HepG2 (cell line): ENCODE results near the gene FYB2. TPM values are rescaled to one million over a fixed set of nuclear protein-coding genes. Genes with fewer than 3 reads are reported as not detected.

ENCODE experiments used
- GZF1 ChIP-seq: sonication (generic); formaldehyde crosslinking; IDR thresholded peaks from 2 replicates; pipeline ENCODE4 v1.5.1; 2020; ENCODE audit warnings: mild to moderate bottlenecking, missing genetic modification reagents
- MED13 ChIP-seq: sonication (generic); formaldehyde crosslinking; IDR thresholded peaks from 2 replicates; pipeline ENCODE4 v1.5.0; 2020; ENCODE audit warnings: missing genetic modification reagents
- MEIS2 ChIP-seq: sonication (generic); formaldehyde crosslinking; IDR thresholded peaks from 2 replicates; pipeline ENCODE4 v1.9.0; 2021; ENCODE audit warnings: mild to moderate bottlenecking, missing genetic modification reagents
- POLR2AphosphoS2 ChIP-seq: IDR thresholded peaks from 2 replicates; pipeline ENCODE4 v1.6.1; 2011; ENCODE audit warnings: low read depth, low read length, improper control_type of control experiment
- RBAK ChIP-seq: sonication (generic); formaldehyde crosslinking; IDR thresholded peaks from 2 replicates; pipeline ENCODE4 v1.5.1; 2020; ENCODE audit warnings: mild to moderate bottlenecking, missing genetic modification reagents
- TSC22D2 ChIP-seq: sonication (generic); formaldehyde crosslinking; IDR thresholded peaks from 2 replicates; pipeline ENCODE4 v1.5.1; 2020; ENCODE audit warnings: missing genetic modification reagents, mild to moderate bottlenecking, borderline replicate concordance
- ZFYVE20 ChIP-seq: sonication (generic); formaldehyde crosslinking; IDR thresholded peaks from 2 replicates; pipeline ENCODE4 v1.8.0; 2023; ENCODE audit warnings: low read depth, mild to moderate bottlenecking, moderate library complexity, missing genetic modification reagents, borderline replicate concordance
- ZNF33B ChIP-seq: sonication (generic); formaldehyde crosslinking; IDR thresholded peaks from 2 replicates; pipeline ENCODE4 v1.5.1; 2020; ENCODE audit warnings: mild to moderate bottlenecking, missing genetic modification reagents
- ZNF614 ChIP-seq: IDR thresholded peaks from 2 replicates; pipeline ENCODE4 v1.6.1; 2018; ENCODE audit warnings: missing biosample characterization, missing genetic modification reagents, inconsistent platforms, borderline replicate concordance
- polyA plus RNA-seq, 8 experiments: library from polyadenylated mRNA; depleted of rRNA in 3 of 8; stranded (reverse) in 7 of 8; unstranded in 1 of 8; fragments of >200 nt; fragmentation: Illumina TruSeq in 4 of 8; extraction: Trizol in 4 of 8; gene quantifications; 2 replicates each; pipeline versions ENCODE4 v1.2.1 to v1.2.3, GENCODE V29; 2011 to 2016; ENCODE audit warnings: low read depth in 4 of 8, missing spikeins in 1 of 8, mixed read lengths in 1 of 8; ENCODE audit not compliant: insufficient read depth in 1 of 8
- total RNA-seq, 5 experiments: library from RNA; depleted of rRNA; stranded (reverse); fragments of >200 nt; fragmentation: Illumina TruSeq; extraction: Trizol; gene quantifications; 2 replicates each; pipeline ENCODE4 v1.2.3, GENCODE V29; 2016; ENCODE audit warnings: low read depth in 1 of 5
- TF ChIP-seq, protein P1 (sequence below): sonication (generic); formaldehyde crosslinking; conservative IDR thresholded peaks from 2 replicates; pipeline ENCODE4 v1.4.0; 2020; ENCODE audit warnings: mild to moderate bottlenecking, missing genetic modification reagents, moderate library complexity
- TF ChIP-seq, protein P2 (sequence below): sonication (generic); formaldehyde crosslinking; IDR thresholded peaks from 2 replicates; pipeline ENCODE4 v1.5.0; 2020; ENCODE audit warnings: mild to moderate bottlenecking, missing genetic modification reagents, borderline replicate concordance
- TF ChIP-seq, protein P3 (sequence below): sonication (generic); formaldehyde crosslinking; IDR thresholded peaks from 2 replicates; pipeline ENCODE4 v1.4.0; 2020; ENCODE audit warnings: mild to moderate bottlenecking, missing genetic modification reagents
- TF ChIP-seq, protein P4 (sequence below): IDR thresholded peaks from 2 replicates; pipeline ENCODE4 v1.6.1; 2012; ENCODE audit warnings: low read depth, low read length, improper control_type of control experiment

Gene FYB2
- total and polyA plus RNA-seq, 2 of the 13 experiments (the other 11 are each of a cell fraction or from before 2014, with no cell fraction given): 1.2 to 2.7 TPM

DNA sequence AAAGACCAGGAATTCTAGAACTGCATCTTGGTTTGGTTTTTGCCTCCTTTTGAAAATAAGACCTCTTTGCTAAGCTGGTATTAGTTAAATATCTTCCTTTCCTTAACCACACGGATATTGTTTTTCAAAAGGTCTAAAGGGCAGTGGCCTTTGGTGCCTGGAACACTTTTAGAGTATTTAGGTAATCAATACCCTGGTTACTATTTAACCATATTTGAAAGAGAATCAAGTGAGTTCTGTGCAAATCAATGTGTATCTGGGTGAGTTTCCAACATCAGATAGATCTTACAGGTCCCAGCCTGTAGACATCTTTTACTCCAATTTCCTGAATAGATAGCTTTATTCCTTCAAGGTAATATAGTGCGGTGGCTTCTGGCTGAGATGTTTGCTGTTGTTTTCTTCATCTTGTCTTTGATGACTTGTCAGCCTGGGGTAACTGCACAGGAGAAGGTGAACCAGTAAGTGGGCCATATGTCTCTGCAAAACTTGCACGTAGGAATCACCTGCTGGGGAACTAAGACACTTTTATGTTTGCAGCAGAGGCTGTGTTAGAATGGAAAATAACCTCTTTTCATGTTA lies 35.4 kb upstream of the FYB2 start, which contains the start of gene C8A (continued):
- TF ChIP-seq, protein P1, sequence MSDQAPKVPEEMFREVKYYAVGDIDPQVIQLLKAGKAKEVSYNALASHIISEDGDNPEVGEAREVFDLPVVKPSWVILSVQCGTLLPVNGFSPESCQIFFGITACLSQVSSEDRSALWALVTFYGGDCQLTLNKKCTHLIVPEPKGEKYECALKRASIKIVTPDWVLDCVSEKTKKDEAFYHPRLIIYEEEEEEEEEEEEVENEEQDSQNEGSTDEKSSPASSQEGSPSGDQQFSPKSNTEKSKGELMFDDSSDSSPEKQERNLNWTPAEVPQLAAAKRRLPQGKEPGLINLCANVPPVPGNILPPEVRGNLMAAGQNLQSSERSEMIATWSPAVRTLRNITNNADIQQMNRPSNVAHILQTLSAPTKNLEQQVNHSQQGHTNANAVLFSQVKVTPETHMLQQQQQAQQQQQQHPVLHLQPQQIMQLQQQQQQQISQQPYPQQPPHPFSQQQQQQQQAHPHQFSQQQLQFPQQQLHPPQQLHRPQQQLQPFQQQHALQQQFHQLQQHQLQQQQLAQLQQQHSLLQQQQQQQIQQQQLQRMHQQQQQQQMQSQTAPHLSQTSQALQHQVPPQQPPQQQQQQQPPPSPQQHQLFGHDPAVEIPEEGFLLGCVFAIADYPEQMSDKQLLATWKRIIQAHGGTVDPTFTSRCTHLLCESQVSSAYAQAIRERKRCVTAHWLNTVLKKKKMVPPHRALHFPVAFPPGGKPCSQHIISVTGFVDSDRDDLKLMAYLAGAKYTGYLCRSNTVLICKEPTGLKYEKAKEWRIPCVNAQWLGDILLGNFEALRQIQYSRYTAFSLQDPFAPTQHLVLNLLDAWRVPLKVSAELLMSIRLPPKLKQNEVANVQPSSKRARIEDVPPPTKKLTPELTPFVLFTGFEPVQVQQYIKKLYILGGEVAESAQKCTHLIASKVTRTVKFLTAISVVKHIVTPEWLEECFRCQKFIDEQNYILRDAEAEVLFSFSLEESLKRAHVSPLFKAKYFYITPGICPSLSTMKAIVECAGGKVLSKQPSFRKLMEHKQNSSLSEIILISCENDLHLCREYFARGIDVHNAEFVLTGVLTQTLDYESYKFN (CRISPR knock-in tag): peak; percentile 99
- TF ChIP-seq TSC22D2 (CRISPR knock-in tag) (no peak), ZNF33B (CRISPR knock-in tag) (no peak), MED13 (peak; percentile 58; the same call in 1 of the 2 replicates), RBAK (CRISPR knock-in tag) (no peak), GZF1 (CRISPR knock-in tag) (no peak), ZNF614 (CRISPR knock-in tag) (peak; percentile 37; the same call in 1 of the 2 replicates), ZFYVE20 (CRISPR knock-in tag) (no peak), MEIS2 (CRISPR knock-in tag) (no peak), POLR2AphosphoS2 (no peak)
- TF ChIP-seq, protein P2, sequence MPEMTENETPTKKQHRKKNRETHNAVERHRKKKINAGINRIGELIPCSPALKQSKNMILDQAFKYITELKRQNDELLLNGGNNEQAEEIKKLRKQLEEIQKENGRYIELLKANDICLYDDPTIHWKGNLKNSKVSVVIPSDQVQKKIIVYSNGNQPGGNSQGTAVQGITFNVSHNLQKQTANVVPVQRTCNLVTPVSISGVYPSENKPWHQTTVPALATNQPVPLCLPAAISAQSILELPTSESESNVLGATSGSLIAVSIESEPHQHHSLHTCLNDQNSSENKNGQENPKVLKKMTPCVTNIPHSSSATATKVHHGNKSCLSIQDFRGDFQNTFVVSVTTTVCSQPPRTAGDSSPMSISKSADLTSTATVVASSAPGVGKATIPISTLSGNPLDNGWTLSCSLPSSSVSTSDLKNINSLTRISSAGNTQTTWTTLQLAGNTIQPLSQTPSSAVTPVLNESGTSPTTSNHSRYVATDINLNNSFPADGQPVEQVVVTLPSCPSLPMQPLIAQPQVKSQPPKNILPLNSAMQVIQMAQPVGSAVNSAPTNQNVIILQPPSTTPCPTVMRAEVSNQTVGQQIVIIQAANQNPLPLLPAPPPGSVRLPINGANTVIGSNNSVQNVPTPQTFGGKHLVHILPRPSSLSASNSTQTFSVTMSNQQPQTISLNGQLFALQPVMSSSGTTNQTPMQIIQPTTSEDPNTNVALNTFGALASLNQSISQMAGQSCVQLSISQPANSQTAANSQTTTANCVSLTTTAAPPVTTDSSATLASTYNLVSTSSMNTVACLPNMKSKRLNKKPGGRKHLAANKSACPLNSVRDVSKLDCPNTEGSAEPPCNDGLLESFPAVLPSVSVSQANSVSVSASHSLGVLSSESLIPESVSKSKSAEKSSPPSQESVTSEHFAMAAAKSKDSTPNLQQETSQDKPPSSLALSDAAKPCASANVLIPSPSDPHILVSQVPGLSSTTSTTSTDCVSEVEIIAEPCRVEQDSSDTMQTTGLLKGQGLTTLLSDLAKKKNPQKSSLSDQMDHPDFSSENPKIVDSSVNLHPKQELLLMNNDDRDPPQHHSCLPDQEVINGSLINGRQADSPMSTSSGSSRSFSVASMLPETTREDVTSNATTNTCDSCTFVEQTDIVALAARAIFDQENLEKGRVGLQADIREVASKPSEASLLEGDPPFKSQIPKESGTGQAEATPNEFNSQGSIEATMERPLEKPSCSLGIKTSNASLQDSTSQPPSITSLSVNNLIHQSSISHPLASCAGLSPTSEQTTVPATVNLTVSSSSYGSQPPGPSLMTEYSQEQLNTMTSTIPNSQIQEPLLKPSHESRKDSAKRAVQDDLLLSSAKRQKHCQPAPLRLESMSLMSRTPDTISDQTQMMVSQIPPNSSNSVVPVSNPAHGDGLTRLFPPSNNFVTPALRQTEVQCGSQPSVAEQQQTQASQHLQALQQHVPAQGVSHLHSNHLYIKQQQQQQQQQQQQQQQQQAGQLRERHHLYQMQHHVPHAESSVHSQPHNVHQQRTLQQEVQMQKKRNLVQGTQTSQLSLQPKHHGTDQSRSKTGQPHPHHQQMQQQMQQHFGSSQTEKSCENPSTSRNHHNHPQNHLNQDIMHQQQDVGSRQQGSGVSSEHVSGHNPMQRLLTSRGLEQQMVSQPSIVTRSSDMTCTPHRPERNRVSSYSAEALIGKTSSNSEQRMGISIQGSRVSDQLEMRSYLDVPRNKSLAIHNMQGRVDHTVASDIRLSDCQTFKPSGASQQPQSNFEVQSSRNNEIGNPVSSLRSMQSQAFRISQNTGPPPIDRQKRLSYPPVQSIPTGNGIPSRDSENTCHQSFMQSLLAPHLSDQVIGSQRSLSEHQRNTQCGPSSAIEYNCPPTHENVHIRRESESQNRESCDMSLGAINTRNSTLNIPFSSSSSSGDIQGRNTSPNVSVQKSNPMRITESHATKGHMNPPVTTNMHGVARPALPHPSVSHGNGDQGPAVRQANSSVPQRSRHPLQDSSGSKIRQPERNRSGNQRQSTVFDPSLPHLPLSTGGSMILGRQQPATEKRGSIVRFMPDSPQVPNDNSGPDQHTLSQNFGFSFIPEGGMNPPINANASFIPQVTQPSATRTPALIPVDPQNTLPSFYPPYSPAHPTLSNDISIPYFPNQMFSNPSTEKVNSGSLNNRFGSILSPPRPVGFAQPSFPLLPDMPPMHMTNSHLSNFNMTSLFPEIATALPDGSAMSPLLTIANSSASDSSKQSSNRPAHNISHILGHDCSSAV (CRISPR knock-in tag): no peak
- TF ChIP-seq, protein P3, sequence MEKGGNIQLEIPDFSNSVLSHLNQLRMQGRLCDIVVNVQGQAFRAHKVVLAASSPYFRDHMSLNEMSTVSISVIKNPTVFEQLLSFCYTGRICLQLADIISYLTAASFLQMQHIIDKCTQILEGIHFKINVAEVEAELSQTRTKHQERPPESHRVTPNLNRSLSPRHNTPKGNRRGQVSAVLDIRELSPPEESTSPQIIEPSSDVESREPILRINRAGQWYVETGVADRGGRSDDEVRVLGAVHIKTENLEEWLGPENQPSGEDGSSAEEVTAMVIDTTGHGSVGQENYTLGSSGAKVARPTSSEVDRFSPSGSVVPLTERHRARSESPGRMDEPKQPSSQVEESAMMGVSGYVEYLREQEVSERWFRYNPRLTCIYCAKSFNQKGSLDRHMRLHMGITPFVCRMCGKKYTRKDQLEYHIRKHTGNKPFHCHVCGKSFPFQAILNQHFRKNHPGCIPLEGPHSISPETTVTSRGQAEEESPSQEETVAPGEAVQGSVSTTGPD (CRISPR knock-in tag): peak; percentile 74
- TF ChIP-seq, protein P4, sequence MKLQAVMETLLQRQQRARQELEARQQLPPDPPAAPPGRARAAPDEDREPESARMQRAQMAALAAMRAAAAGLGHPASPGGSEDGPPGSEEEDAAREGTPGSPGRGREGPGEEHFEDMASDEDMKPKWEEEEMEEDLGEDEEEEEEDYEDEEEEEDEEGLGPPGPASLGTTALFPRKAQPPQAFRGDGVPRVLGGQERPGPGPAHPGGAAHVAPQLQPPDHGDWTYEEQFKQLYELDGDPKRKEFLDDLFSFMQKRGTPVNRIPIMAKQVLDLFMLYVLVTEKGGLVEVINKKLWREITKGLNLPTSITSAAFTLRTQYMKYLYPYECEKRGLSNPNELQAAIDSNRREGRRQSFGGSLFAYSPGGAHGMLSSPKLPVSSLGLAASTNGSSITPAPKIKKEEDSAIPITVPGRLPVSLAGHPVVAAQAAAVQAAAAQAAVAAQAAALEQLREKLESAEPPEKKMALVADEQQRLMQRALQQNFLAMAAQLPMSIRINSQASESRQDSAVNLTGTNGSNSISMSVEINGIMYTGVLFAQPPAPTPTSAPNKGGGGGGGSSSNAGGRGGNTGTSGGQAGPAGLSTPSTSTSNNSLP: peak; percentile 85
